Right kidney (tissue), 9 donors: Measurements from ENCODE around the gene MPO.

Source experiments
- DNase-seq: peaks from one replicate; pipeline ENCODE4 v3.0.0-alpha.2; 2016
- long read RNA-seq, 8 donors: transcript quantifications; one replicate each; lab custom pipeline, GENCODE V29; 2026

Gene MPO
- long read RNA-seq, donor 1: 0 reads
- long read RNA-seq, donor 2, partial matches to known transcripts: 0 of 1 reads
- long read RNA-seq, donor 2, other reads (novel, unspliced or antisense): 0 of 1 reads
- long read RNA-seq, donor 3: 0 reads
- long read RNA-seq, donor 4, partial matches to known transcripts: 0 of 1 reads
- long read RNA-seq, donor 4, other reads (novel, unspliced or antisense): 0 of 1 reads
- long read RNA-seq, donor 5, partial matches to known transcripts: 0 of 2 reads
- long read RNA-seq, donor 5, other reads (novel, unspliced or antisense): 0 of 2 reads
- long read RNA-seq, donor 6, partial matches to known transcripts: 0 of 1 reads
- long read RNA-seq, donor 6, other reads (novel, unspliced or antisense): 0 of 1 reads
- long read RNA-seq, donor 7: 0 reads
- long read RNA-seq, donor 8, partial matches to known transcripts: 0 of 1 reads
- long read RNA-seq, donor 8, other reads (novel, unspliced or antisense): 0 of 1 reads

- DNase-seq: no peak
These were observed at the start of gene MPO for GRCh38 chr17:58280480-58281217. MPO (minus strand) TSS chr17:58280935; CDS start chr17:58280758, 177 bp downstream.

- DNase-seq: no peak
These were observed 49.2 kb upstream of the MPO start for GRCh38 chr17:58329810-58330537.

GRCh38 chr17:58329035-58329809 is 48.5 kb upstream of the MPO start:
- peak; percentile 42 for DNase-seq

GRCh38 chr17:58328195-58329034 is 47.7 kb upstream of the MPO start, which contains the start of gene TSPOAP1:
TSPOAP1 (minus strand) TSS chr17:58328795; CDS start chr17:58327920, 875 bp downstream.
- DNase-seq: peak; percentile 47

GRCh38 chr17:58327363-58328194 is 46.8 kb upstream of the MPO start:
- DNase-seq: no peak

- DNase-seq: no peak
These were observed 46.1 kb upstream of the MPO start for GRCh38 chr17:58326609-58327362.

- no peak for DNase-seq
These were observed 45.3 kb upstream of the MPO start for GRCh38 chr17:58325976-58326468.

- no peak for DNase-seq
These were observed 44.6 kb upstream of the MPO start for GRCh38 chr17:58325289-58325726.

- DNase-seq: peak; percentile 83
These were observed 43.9 kb upstream of the MPO start for GRCh38 chr17:58324409-58325288.

GRCh38 chr17:58324056-58324408 is 43.3 kb upstream of the MPO start:
- DNase-seq: no peak

GRCh38 chr17:58323366-58324055 is 42.8 kb upstream of the MPO start:
- DNase-seq: no peak

GRCh38 chr17:58322581-58323185 is 41.9 kb upstream of the MPO start:
- no peak for DNase-seq

GRCh38 chr17:58321571-58322525 is 41.1 kb upstream of the MPO start:
- DNase-seq: no peak

GRCh38 chr17:58320570-58321323 is 40.0 kb upstream of the MPO start:
- no peak for DNase-seq

- no peak for DNase-seq
These were observed 39.4 kb upstream of the MPO start for GRCh38 chr17:58320163-58320558.
